ENCODE results near the gene SLC2A4.
A peak's percentile ranks its signal among the peaks of the same experiment; 100 is the strongest.
"Not testable (repeated sequence)": the region's sequence is repeated elsewhere in the genome, so short reads cannot be mapped to it uniquely, and the experiment has no call there.

SLC2A4 gene

DNA sequence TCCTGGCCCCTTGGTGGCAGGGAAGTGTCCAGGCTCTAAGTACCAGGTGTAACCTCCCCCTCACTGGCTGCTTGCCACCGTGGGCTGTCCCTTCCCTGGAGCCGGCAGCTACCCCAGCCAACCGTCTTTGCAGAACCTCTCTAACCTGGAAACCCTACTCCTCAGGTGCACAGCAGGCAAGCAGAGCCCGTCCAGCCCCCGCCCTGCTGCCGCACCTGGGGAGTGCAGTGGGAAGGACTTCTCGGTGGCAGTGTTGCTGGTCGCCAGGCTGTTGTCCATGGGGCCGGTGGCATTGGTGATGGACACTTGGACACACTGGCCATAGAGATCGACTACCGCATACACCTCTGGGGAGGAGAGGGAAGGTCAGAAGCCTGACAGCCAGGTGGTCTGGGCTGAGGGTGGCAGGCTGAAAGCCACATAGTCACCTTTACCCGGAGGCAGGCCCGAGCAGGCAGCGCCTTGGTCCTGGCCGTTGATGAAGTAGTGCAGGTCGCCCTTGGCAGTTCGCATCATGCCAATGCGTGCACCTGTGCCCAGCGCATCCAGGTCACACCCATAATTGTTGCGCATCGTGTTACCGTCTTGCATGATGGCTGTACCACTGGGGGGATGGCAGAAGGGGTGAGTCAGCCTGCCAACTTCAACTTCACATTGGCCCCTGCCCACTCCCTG is 41.1 kb downstream of the SLC2A4 start:
- DNase-seq (ENCODE audit: extremely low read depth in 1 of 2, low read depth in 1 of 2) = no peak

DNA sequence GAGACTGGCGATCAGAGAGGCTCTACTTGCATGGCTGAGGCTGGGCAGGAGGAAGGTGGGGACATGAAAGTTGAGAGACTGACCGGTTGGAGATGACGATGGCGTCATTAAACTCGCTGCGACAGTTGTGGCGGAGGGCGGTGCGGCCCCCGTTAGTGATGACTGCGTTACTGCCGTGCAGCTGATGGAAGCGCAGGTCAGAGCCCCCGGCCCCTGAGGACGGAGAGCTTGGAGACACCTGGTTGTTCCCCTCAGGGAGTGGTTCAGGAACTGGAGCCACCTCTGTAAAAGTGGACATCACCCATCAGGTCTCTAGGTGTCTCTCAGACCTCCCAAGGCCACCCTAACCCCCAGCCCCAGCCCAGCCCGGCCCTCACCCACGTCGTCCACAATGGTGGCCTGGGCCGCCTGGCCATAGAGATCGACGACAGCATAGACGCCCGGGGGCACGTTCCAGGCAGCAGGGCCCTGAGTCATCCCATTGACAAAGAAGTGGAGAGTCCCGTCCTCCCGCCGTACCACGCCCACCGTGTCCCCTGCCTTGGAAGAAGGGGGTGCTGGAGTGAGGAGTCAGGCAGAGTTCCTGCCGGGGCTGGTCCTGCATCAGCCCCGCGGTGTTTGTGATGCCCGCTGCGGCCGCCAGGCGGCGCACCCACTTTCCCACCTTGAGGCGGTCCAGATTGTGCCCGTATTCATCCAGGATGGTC is 42.4 kb downstream of the SLC2A4 start:
- DNase-seq (ENCODE audit: extremely low read depth in 1 of 2, low read depth in 1 of 2) = peak in 1 of 2 donors; percentile 56

DNA sequence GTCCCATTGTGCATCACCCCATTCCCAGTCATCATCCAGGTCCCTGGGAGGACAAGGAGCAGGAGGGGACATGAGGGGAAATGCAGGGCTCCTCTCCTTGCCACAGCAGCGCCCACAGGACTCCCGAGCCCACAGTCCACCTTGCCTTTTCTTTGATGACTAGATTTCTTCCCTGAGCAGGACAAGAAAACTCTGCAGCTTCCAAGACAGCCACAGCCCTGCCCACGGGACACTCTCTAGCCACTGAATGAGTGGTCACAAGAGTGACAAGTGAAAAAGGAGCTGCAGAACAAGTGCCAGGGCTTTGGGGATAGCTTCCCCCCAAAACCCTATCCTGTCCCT is 42.9 kb downstream of the SLC2A4 start:
- DNase-seq (ENCODE audit: extremely low read depth in 1 of 2, low read depth in 1 of 2) = no peak

- no peak for DNase-seq (ENCODE audit: extremely low read depth in 1 of 2, low read depth in 1 of 2)
Measured at GRCh38 chr17:7325031-7325528, 43.6 kb downstream of the SLC2A4 start.

DNA sequence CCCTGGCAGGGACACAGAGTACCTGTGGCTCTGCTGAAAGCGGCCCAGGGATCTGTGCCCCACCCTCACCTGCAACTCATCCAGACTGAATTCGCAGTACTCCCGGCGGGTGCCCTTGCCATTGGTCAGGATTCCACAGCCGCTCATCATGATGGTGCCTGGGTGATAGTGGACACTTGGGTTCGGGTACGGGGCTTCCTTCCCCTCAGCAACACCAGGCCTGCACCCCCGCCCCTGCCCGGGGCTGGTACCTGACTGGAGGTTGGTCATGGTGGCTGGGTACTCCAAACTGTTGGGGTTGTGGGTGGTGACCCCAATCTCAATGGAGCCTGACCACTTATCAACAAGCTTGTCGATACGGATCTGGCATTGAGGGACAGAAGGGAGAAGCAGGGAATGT is 44.7 kb downstream of the SLC2A4 start:
- no peak for DNase-seq (ENCODE audit: extremely low read depth in 1 of 2, low read depth in 1 of 2)

GRCh38 chr17:7327056-7327455 is 45.5 kb downstream of the SLC2A4 start:
- no peak for DNase-seq (ENCODE audit: extremely low read depth in 1 of 2, low read depth in 1 of 2)

- DNase-seq (ENCODE audit: extremely low read depth in 1 of 2, low read depth in 1 of 2) = no peak
Measured at GRCh38 chr17:7327501-7327900, 46.0 kb downstream of the SLC2A4 start.

DNA sequence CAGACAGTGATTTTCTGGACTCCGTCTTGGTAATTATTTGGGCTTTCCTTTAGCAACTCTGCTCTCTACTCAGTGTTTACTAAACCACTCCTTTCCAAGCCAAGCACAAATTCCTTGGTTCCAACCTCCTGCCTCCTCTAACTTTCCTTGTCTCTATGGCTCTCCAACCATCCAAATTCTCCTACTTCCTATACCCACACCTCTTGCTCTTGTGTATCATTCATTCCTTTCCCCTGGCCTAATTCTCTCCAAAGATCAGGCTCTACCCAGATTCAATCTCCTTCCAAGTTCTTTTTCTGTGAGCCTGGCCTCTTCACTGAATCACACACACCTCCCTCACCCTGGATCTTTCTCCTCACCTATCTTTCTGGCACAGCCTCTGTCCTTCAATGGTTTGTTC is 46.5 kb downstream of the SLC2A4 start:
- DNase-seq (ENCODE audit: extremely low read depth in 1 of 2, low read depth in 1 of 2) = no peak

- DNase-seq (ENCODE audit: extremely low read depth in 1 of 2, low read depth in 1 of 2) = no peak
Measured at GRCh38 chr17:7328840-7329373, 47.4 kb downstream of the SLC2A4 start, which contains the start of gene NEURL4. TSS of gene NEURL4 (minus strand) at chr17:7329335. CDS start at chr17:7329312, 23 bp downstream.

- DNase-seq (ENCODE audit: extremely low read depth in 1 of 2, low read depth in 1 of 2) = peak; percentile 91
Measured at GRCh38 chr17:7329374-7329996, 48.0 kb downstream of the SLC2A4 start.

- DNase-seq (ENCODE audit: extremely low read depth in 1 of 2, low read depth in 1 of 2) = peak in 1 of 2 donors; percentile 64
Measured at GRCh38 chr17:7329997-7330637, 48.6 kb downstream of the SLC2A4 start.

- DNase-seq (ENCODE audit: extremely low read depth in 1 of 2, low read depth in 1 of 2) = no peak
Measured at GRCh38 chr17:7330638-7331015, 49.1 kb downstream of the SLC2A4 start.

- no peak for DNase-seq (ENCODE audit: extremely low read depth in 1 of 2, low read depth in 1 of 2)
Measured at GRCh38 chr17:7332111-7332510, 50.6 kb downstream of the SLC2A4 start.

- DNase-seq (ENCODE audit: extremely low read depth in 1 of 2, low read depth in 1 of 2) = not testable (repeated sequence)
Measured at GRCh38 chr17:7332600-7333069, 51.1 kb downstream of the SLC2A4 start.

DNA sequence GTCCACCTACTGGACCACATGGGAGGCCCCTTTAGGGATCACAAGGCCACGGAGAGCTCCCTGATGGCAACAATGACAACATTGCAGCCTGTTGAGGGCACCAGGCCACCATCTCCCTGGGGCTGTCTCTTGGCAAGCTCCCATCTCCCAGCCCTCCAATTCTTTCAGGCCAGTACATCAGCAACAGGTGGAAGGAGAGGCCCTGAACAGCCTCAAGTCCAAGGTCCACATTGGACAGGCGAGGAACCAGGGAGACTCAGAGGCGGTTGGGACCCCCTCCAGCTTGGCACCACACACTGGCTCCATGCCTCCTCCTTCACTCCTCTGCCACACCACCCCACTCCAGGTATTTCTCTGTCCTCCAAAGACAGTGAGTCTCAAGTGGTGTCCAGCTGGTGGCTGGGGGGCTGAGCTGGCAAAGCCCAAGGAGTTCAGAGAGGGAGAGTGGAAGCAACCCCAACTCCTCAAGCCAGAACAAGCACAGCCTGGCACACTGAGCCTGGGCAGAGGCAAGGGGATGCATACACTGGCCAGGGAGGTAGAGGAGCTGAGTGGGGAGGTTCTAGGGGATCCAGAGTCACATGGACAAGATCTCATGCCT is 53.5 kb downstream of the SLC2A4 start:
- DNase-seq (ENCODE audit: extremely low read depth in 1 of 2, low read depth in 1 of 2) = no peak

DNA sequence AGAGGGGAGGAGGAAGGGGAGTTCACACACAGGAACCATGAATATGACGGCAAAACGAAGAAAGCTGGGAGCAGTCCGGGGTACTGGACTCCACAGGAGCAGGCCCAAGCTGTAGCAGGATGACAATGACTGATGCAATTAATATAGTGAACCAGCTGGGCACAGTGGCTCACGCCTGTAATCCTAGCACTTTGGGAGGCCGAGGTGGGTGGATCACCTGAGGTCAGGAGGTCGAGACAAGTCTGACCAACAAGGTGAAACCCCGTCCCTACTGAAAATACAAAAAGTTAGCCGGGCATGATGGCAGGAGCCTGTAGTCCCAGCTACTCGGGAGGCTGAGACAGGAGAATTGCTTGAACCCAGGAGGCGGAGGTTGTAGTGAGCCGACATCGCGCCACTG is 54.2 kb downstream of the SLC2A4 start:
- DNase-seq (ENCODE audit: extremely low read depth in 1 of 2, low read depth in 1 of 2) = not testable (repeated sequence)

GRCh38 chr17:7336240-7337175 is 55.0 kb downstream of the SLC2A4 start, which contains the start of gene ACAP1:
TSS of gene ACAP1 (plus strand) at chr17:7336529. CDS start at chr17:7336735, 206 bp downstream.
- peak; percentile 70 to 81 for DNase-seq (ENCODE audit: extremely low read depth in 1 of 2, low read depth in 1 of 2)

DNA sequence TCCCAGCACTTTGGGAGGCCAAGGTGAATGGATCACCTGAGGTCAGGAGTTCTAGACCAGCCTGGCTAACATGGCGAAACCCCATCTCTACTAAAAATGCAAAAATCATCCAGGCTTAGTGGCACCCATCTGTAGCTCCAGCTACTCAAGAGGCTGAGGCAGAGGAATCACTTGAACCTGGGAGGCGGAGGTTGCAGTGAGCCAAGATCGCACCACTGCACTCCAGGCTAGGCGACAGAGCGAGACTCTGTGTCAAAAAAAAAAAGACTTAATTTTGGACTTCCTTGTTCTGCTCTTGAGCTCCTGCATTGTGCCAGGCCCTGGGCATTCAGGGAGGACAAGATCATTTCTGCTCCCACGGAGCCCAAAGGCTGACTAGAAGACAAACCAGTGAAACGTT is 56.1 kb downstream of the SLC2A4 start:
- DNase-seq (ENCODE audit: extremely low read depth in 1 of 2, low read depth in 1 of 2) = not testable (repeated sequence)
